Lung (tissue), 12 donors: ENCODE data around the gene NUCB1. TPM values are rescaled to one million over a fixed set of nuclear protein-coding genes. Genes with fewer than 3 reads are reported as not detected.

ENCODE experiments used
- ATAC-seq: fragments of 200-7000 bp; cut with Tn5 transposase; one replicate; pipeline ENCODE4 v1.9.1; 2020; ENCODE audit warnings: moderate number of reproducible peaks; ENCODE audit not compliant: insufficient read depth, low FRiP score
- DNase-seq, 3 donors: peaks; one replicate each; pipeline ENCODE4 v3.0.0-alpha.2; 2013 to 2017
- H3K27ac ChIP-seq, 2 donors: one replicate each; pipeline ENCODE4 v1.5.1; 2013; ENCODE audit warnings: mild to moderate bottlenecking in 2 of 2, moderate library complexity in 2 of 2, control low read depth in 1 of 2, inconsistent platforms in 1 of 2, low read depth in 1 of 2, low read length in 1 of 2
- H3K27me3 ChIP-seq, 3 donors: one replicate each; pipeline ENCODE4 v1.5.1; 2013; ENCODE audit warnings: low read length in 2 of 3; ENCODE audit not compliant: control insufficient read depth in 3 of 3, insufficient read depth in 3 of 3
- H3K36me3 ChIP-seq, 4 donors: one replicate each; pipeline ENCODE4 v1.5.1; 2013; ENCODE audit warnings: low read length in 4 of 4, mild to moderate bottlenecking in 1 of 4, moderate library complexity in 1 of 4; ENCODE audit not compliant: control insufficient read depth in 4 of 4, insufficient read depth in 4 of 4
- H3K4me1 ChIP-seq, 5 donors: one replicate each; pipeline ENCODE4 v1.5.1; 2013; ENCODE audit warnings: low read length in 5 of 5, mild to moderate bottlenecking in 2 of 5, moderate library complexity in 1 of 5; ENCODE audit not compliant: control insufficient read depth in 5 of 5, insufficient read depth in 5 of 5
- H3K4me3 ChIP-seq: one replicate; pipeline ENCODE4 v1.5.1; 2013; ENCODE audit warnings: mild to moderate bottlenecking, control low read depth, moderate library complexity
- H3K9ac ChIP-seq, 2 donors: one replicate each; pipeline ENCODE4 v1.5.1; 2013; ENCODE audit warnings: low read length in 2 of 2, control low read depth in 1 of 2; ENCODE audit not compliant: insufficient read depth in 1 of 2
- H3K9me3 ChIP-seq, 4 donors: one replicate each; pipeline ENCODE4 v1.5.1; 2013; ENCODE audit warnings: low read length in 3 of 4, mild to moderate bottlenecking in 1 of 4, moderate library complexity in 1 of 4; ENCODE audit not compliant: control insufficient read depth in 4 of 4, insufficient read depth in 3 of 4
- CTCF ChIP-seq: IDR thresholded peaks from 2 replicates; pipeline ENCODE4 v1.5.1; 2012; ENCODE audit warnings: mild to moderate bottlenecking; ENCODE audit errors: control extremely low read depth, extremely low read depth
- WGBS, 2 donors: extraction: QIAGEN DNeasy Blood & Tissue Kit; methylation state at CpG; one replicate each; pipeline ENCODE4 v1.1.7; 2013; 5-methylcytosine and 5-hydroxymethylcytosine counted together
- polyA plus RNA-seq, 2 donors: library from polyadenylated mRNA; stranded (reverse); fragments of 200-250 nt; gene quantifications; one replicate each; pipeline ENCODE4 v1.2.1, GENCODE V29; 2013
- total RNA-seq, 2 donors: library from RNA; depleted of rRNA in 1 of 2; stranded (reverse); fragments of >200 nt in 1 of 2; gene quantifications; one replicate each; pipeline ENCODE4 v1.2.1, GENCODE V29; 2014 to 2021
- donor health status: control.
- donor health status: control.
- donor health status: Bipolar disorder and iron deficiency.
- donor health status: healthy.
- donor health status: DM: yes; HTN: yes; CAD: no.

The NUCB1 gene
- total and polyA plus RNA-seq, 4 donors, result 214 to 367 (median 354) TPM

GRCh38 chr19:48872182-48872883 lies 27.8 kb upstream of the NUCB1 start, which contains the start of gene PPP1R15A:
Gene PPP1R15A (plus strand): TSS chr19:48872421. CDS start chr19:48873234, 813 bp downstream.
- DNase-seq (peak; percentile 99 to 100 (median 99)), ATAC-seq (peak; percentile 53)
- Histone ChIP-seq H3K4me3 (peak within 1 kb of the TSS; percentile 90), H3K9ac (peak within 1 kb of the TSS; percentile 98 to 100), H3K36me3 (peaks cover 7 to 26% (median 24%) of the 10 kb centered on the region in 4 donors), H3K27ac (peak within 1 kb of the TSS; percentile 99 to 100), H3K27me3 (no peaks in the 10 kb centered on the region), H3K9me3 (no peaks in the 10 kb centered on the region), H3K4me1 (peaks cover 3 to 46% (median 19%) of the 10 kb centered on the region in 5 donors)
- TF ChIP-seq CTCF, result no peak
- 0% methylated on average over 53 of the region's 53 CpGs for WGBS, 2 donors

- ATAC-seq (peak; percentile 66), DNase-seq (peak; percentile 93 to 98 (median 97))
- Histone ChIP-seq H3K9ac (peak overlapping the region; percentile 98 to 100), H3K4me3 (peak overlapping the region; percentile 90), H3K36me3 (peaks cover 7 to 31% (median 27%) of the 10 kb centered on the region in 4 donors), H3K4me1 (peaks cover 3 to 40% (median 19%) of the 10 kb centered on the region in 5 donors), H3K9me3 (no peaks in the 10 kb centered on the region), H3K27ac (peak overlapping the region; percentile 99 to 100), H3K27me3 (no peaks in the 10 kb centered on the region)
- WGBS, 2 donors, result 2 to 3% methylated on average over 14 of the region's 14 CpGs
- no peak for TF ChIP-seq CTCF
These were observed 27.1 kb upstream of the NUCB1 start for GRCh38 chr19:48872884-48873475.

GRCh38 chr19:48873476-48874302 lies 26.4 kb upstream of the NUCB1 start:
- Histone ChIP-seq H3K36me3 (peaks cover 7 to 33% (median 28%) of the 10 kb centered on the region in 4 donors), H3K9me3 (no peaks in the 10 kb centered on the region), H3K9ac (peak overlapping the region; percentile 98 to 100), H3K4me3 (peak overlapping the region; percentile 90), H3K27me3 (no peaks in the 10 kb centered on the region), H3K4me1 (peaks cover 3 to 34% (median 15%) of the 10 kb centered on the region in 5 donors), H3K27ac (peak overlapping the region; percentile 99 to 100)
- peak in 2 of 3 donors; percentile 10 to 46 for DNase-seq
- WGBS, 2 donors, result 31 to 55% methylated on average over 14 of the region's 14 CpGs
- no peak for ATAC-seq
- no peak for TF ChIP-seq CTCF
